Stimulated activated memory B cell treated with anti-CD40 and anti-IgM and Interleukin-4, amounts not matched to agents 10 μg/mL and 1 μg/mL and 100 μg/mL, for 72 hours (primary cell): ENCODE results near the gene FOXO3.

Experiments used
- ATAC-seq: fragments of 150-1000 bp; cut with Tn5 transposase; 2 replicates; pipeline ENCODE4 v1.10.0; 2021
- H3K27ac Mint-ChIP-seq: one replicate; pipeline ENCODE4 v1.8.0; 2022; ENCODE audit warnings: mild to moderate bottlenecking, mixed read lengths
- H3K27me3 Mint-ChIP-seq: one replicate; pipeline ENCODE4 v1.8.0; 2022; ENCODE audit warnings: mixed read lengths
- H3K36me3 Mint-ChIP-seq: one replicate; pipeline ENCODE4 v1.8.0; 2022; ENCODE audit warnings: mixed read lengths
- H3K4me1 Mint-ChIP-seq: one replicate; pipeline ENCODE4 v1.8.0; 2022; ENCODE audit warnings: mixed read lengths
- H3K4me3 Mint-ChIP-seq: one replicate; pipeline ENCODE4 v1.8.0; 2022; ENCODE audit warnings: mild to moderate bottlenecking, moderate library complexity, mixed read lengths
- H3K9me3 Mint-ChIP-seq: one replicate; pipeline ENCODE4 v1.8.0; 2022; ENCODE audit warnings: mixed read lengths

Gene FOXO3

GRCh38 chr6:108697561-108698161 lies 136.9 kb downstream of the FOXO3 start:
- H3K4me3 Mint-ChIP-seq, result no peak overlapping the region
- no peak for ATAC-seq
- H3K36me3 Mint-ChIP-seq, result peaks cover 5% of the 10 kb centered on the region
- peaks cover 17% of the 10 kb centered on the region for H3K9me3 Mint-ChIP-seq
- H3K4me1 Mint-ChIP-seq, result no peaks in the 10 kb centered on the region
- no peaks in the 10 kb centered on the region for H3K27me3 Mint-ChIP-seq
- no peak overlapping the region for H3K27ac Mint-ChIP-seq

GRCh38 chr6:108698593-108699289 lies 138.0 kb downstream of the FOXO3 start:
- no peak for ATAC-seq
- peaks cover 21% of the 10 kb centered on the region for H3K9me3 Mint-ChIP-seq
- H3K4me3 Mint-ChIP-seq, result no peak overlapping the region
- peaks cover 10% of the 10 kb centered on the region for H3K36me3 Mint-ChIP-seq
- no peaks in the 10 kb centered on the region for H3K27me3 Mint-ChIP-seq
- no peaks in the 10 kb centered on the region for H3K4me1 Mint-ChIP-seq
- H3K27ac Mint-ChIP-seq, result no peak overlapping the region

DNA sequence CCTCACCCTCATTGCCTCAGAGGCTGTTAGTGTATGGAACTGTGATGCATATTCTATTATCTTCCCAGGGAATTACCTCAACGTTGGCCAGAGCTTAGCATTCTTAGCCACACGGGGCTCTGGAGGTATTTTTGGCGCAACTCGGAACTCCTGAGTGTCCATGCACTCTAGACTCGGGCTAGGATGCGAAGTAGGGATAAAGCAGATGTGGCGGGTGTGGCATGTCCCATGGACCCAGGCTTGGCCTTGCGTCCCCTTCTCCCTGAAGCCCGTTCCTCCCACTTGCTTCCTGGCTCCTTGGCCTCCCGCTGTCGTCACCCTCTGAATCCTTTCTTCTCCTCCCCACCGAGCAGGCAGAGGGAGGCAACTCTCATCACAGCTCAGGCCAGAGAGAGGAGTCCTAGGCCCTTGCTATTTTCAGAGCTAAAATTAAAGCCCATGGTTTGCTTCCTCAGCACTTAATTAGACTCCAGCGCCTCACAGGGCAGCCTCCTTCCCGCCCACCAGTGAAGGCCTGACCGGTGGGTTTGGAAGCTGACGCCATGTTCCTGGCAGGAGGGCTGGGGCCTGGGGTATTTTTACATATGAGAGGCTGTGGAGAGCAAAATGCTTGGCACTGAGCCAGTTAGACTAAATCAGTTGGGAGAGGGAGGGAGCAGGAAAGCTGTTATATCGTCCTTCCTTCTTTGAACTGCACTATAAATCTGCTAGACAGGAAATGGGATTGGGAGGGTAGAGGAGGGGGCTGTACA lies 138.7 kb downstream of the FOXO3 start:
- Mint-ChIP-seq H3K27ac (no peak overlapping the region), H3K36me3 (peaks cover 10% of the 10 kb centered on the region), H3K27me3 (no peaks in the 10 kb centered on the region), H3K4me3 (no peak overlapping the region), H3K4me1 (no peaks in the 10 kb centered on the region), H3K9me3 (peaks cover 21% of the 10 kb centered on the region)
- ATAC-seq, result no peak

DNA sequence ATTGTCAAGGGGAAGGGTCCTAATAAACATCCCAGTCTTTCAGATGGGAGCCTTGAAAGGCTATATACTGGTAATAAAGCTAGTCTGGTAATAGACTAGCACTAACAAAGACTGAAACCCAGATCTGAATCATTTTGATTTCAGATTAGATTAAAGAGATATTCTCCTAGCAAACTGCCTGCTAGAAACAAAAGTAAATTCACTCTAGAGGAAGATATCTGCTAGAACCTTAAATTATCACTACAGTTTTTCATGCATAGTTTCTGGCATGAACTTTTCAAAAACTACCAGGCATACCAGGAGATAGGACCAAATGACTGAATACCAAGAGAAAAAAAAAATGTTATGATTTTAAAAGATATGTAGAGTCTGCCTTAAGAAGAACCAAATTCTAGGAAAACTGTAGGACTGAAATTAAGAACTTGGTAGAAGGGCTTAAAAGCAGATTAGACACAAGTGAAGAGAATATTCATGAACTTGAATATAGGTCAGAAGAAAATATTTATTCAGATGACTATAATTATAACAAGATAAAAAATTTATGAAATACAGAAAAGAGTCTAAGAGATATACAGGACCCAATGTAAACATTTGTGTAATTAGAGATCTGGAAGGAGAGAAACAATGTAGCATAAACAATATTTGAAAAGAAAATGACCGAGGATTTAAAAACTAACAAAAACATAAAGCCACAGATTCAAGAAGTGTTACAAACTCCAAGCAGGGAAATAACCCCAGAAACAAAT lies 141.6 kb downstream of the FOXO3 start:
- Mint-ChIP-seq H3K4me3 (no peak overlapping the region), H3K27me3 (no peaks in the 10 kb centered on the region), H3K9me3 (peaks cover 21% of the 10 kb centered on the region), H3K4me1 (no peaks in the 10 kb centered on the region), H3K36me3 (peaks cover 10% of the 10 kb centered on the region), H3K27ac (no peak overlapping the region)
- ATAC-seq, result no peak

GRCh38 chr6:108706649-108707048 lies 145.9 kb downstream of the FOXO3 start:
- H3K36me3 Mint-ChIP-seq, result peaks cover 5% of the 10 kb centered on the region
- no peak overlapping the region for H3K27ac Mint-ChIP-seq
- H3K4me1 Mint-ChIP-seq, result no peaks in the 10 kb centered on the region
- no peaks in the 10 kb centered on the region for H3K27me3 Mint-ChIP-seq
- H3K9me3 Mint-ChIP-seq, result peaks cover 9% of the 10 kb centered on the region
- H3K4me3 Mint-ChIP-seq, result no peak overlapping the region
- ATAC-seq, result no peak

DNA sequence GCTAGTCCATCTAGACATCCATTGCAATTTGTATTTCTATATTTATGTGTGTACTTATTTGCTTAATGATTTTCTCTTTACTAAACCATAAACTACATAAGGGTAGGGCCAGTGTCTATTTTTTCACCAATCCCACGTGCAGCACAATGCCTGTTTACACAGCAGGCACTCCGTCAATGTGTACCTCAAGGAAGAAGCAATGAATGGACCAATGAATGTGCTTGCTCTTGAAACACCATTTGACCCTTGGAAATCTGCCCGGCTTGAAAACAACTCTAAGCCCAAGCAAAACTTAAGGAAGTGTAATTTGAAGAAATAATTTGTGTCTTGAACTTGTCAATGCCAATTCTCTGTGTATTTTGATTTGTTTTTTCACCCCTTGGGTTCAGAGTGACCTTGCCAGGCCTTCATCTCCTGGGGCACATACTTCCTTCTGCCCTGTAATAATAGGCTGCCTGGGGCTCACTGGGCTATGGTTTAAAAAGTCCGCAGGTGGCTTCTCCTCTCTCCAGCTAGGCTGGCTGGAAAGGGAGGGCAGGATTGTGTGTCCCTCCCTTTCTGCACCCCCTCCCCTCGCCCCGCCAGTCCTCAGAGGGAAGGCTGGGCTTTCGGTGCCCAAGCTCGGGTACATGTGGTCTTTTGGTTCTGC lies 146.7 kb downstream of the FOXO3 start:
- no peak for ATAC-seq
- Mint-ChIP-seq H3K9me3 (peaks cover 6% of the 10 kb centered on the region), H3K27ac (no peak overlapping the region), H3K27me3 (no peaks in the 10 kb centered on the region), H3K4me3 (no peak overlapping the region), H3K4me1 (no peaks in the 10 kb centered on the region), H3K36me3 (peaks cover 5% of the 10 kb centered on the region)

DNA sequence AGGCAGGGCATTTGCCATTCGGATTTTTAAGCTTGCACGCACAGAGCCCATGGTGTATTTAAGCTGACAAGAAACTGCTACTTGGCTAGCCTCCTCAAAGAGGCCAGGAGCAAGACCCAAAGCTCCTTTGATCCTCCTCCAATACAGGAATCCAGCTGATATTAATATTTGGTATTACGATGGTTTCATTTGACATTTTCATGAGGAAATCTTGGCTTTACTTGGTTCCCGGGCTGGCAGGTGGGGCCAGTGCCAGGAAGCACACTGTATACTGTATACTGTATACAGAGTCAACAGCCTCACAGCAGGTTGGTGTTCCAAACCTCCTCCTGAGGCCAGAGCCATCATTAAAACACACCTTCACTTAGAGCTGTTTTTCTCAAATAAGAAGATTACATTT lies 149.3 kb downstream of the FOXO3 start:
- no peak for ATAC-seq

GRCh38 chr6:108710551-108710950 lies 149.8 kb downstream of the FOXO3 start:
- Mint-ChIP-seq H3K27ac (no peak overlapping the region), H3K36me3 (no peaks in the 10 kb centered on the region), H3K4me3 (no peak overlapping the region), H3K9me3 (no peaks in the 10 kb centered on the region), H3K27me3 (peaks cover 10% of the 10 kb centered on the region), H3K4me1 (peaks cover 12% of the 10 kb centered on the region)
- ATAC-seq, result no peak

More for the DNA sequence above, 149.3 kb downstream of the FOXO3 start:
- H3K4me3 Mint-ChIP-seq, result no peak overlapping the region
- peaks cover 5% of the 10 kb centered on the region for H3K27me3 Mint-ChIP-seq
- no peaks in the 10 kb centered on the region for H3K36me3 Mint-ChIP-seq
- no peaks in the 10 kb centered on the region for H3K9me3 Mint-ChIP-seq
- no peak overlapping the region for H3K27ac Mint-ChIP-seq
- H3K4me1 Mint-ChIP-seq, result peaks cover 10% of the 10 kb centered on the region

- Mint-ChIP-seq H3K27ac (no peak overlapping the region), H3K27me3 (peaks cover 15% of the 10 kb centered on the region), H3K9me3 (no peaks in the 10 kb centered on the region), H3K4me3 (no peak overlapping the region), H3K4me1 (peaks cover 12% of the 10 kb centered on the region), H3K36me3 (no peaks in the 10 kb centered on the region)
- no peak for ATAC-seq
Observed at GRCh38 chr6:108711071-108711470, 150.4 kb downstream of the FOXO3 start.

DNA sequence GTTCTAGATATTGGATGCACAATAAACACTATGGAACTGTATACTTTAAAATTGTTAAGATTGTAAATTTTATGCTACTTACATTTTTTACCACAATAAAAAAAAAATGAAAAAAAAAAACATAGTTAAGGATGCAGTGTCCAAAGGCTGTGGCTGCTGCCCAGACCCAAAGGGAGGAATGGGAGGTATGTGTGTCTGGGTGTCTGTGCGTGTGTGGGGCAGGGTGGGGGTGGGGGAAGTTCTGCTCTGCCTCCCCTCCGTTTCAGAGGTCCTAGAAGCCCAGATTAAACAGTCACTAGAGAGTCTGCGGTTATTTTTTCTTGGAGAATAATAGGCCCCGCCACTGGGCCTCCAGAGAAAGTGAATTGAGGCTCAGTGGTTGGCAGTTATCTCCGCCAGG lies 151.1 kb downstream of the FOXO3 start:
- H3K27ac Mint-ChIP-seq, result no peak overlapping the region

DNA sequence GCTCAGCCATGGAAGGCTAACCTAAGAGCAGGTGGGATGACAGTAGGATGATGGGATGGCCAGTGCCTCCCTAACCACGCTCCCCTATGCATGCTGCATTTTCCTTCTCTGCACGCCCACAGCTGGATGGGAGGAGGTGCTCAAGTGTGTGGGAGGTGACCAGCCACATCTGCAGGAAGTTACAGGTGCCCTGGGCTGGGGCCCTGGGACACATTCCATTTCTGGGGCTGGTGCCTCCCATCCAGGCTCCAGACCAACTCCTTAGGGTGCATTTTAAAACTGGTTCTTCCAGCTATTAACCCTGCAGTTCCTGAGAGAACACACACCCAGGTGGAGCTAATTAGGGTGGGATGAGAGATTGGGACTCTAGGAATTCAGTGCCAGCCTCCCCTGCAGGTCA lies 152.2 kb downstream of the FOXO3 start:
- ATAC-seq, result no peak

More for the DNA sequence above, 151.1 kb downstream of the FOXO3 start:
- peaks cover 17% of the 10 kb centered on the region for H3K27me3 Mint-ChIP-seq
- H3K36me3 Mint-ChIP-seq, result no peaks in the 10 kb centered on the region
- ATAC-seq, result no peak
- no peak overlapping the region for H3K4me3 Mint-ChIP-seq
- no peaks in the 10 kb centered on the region for H3K9me3 Mint-ChIP-seq
- H3K4me1 Mint-ChIP-seq, result peaks cover 12% of the 10 kb centered on the region

GRCh38 chr6:108714101-108714765 lies 153.5 kb downstream of the FOXO3 start:
- no peak for ATAC-seq
- Mint-ChIP-seq H3K36me3 (no peaks in the 10 kb centered on the region), H3K4me1 (peaks cover 12% of the 10 kb centered on the region), H3K9me3 (no peaks in the 10 kb centered on the region), H3K4me3 (no peak overlapping the region), H3K27me3 (peaks cover 30% of the 10 kb centered on the region), H3K27ac (no peak overlapping the region)

More for the DNA sequence above, 152.2 kb downstream of the FOXO3 start:
- Mint-ChIP-seq H3K27me3 (peaks cover 28% of the 10 kb centered on the region), H3K36me3 (no peaks in the 10 kb centered on the region), H3K4me3 (no peak overlapping the region), H3K4me1 (peaks cover 12% of the 10 kb centered on the region), H3K9me3 (no peaks in the 10 kb centered on the region), H3K27ac (no peak overlapping the region)

- Mint-ChIP-seq H3K4me3 (no peak overlapping the region), H3K9me3 (no peaks in the 10 kb centered on the region), H3K4me1 (peaks cover 12% of the 10 kb centered on the region), H3K27ac (no peak overlapping the region), H3K27me3 (peaks cover 30% of the 10 kb centered on the region), H3K36me3 (no peaks in the 10 kb centered on the region)
- no peak for ATAC-seq
Observed at GRCh38 chr6:108714766-108715414, 154.2 kb downstream of the FOXO3 start.

- Mint-ChIP-seq H3K27me3 (peaks cover 30% of the 10 kb centered on the region), H3K4me1 (peaks cover 12% of the 10 kb centered on the region), H3K9me3 (no peaks in the 10 kb centered on the region), H3K27ac (no peak overlapping the region), H3K36me3 (no peaks in the 10 kb centered on the region), H3K4me3 (no peak overlapping the region)
- no peak for ATAC-seq
Observed at GRCh38 chr6:108715832-108716231, 155.1 kb downstream of the FOXO3 start.
